ENCODE data around the gene DNAJB6.

Gene DNAJB6

GRCh38 chr7:157427811-157428553 is 91.2 kb downstream of the DNAJB6 start:
- no peak for DNase-seq (ENCODE audit: low read depth, low spot score)

- DNase-seq (ENCODE audit: low read depth, low spot score): no peak
Observed at GRCh38 chr7:157428554-157428945, 91.7 kb downstream of the DNAJB6 start.

- DNase-seq (ENCODE audit: low read depth, low spot score): no peak
Observed at GRCh38 chr7:157429001-157429679, 92.3 kb downstream of the DNAJB6 start.

GRCh38 chr7:157429680-157430224 is 92.9 kb downstream of the DNAJB6 start:
- DNase-seq (ENCODE audit: low read depth, low spot score): no peak

GRCh38 chr7:157430721-157431120 is 93.9 kb downstream of the DNAJB6 start:
- no peak for DNase-seq (ENCODE audit: low read depth, low spot score)

GRCh38 chr7:157431173-157431950 is 94.6 kb downstream of the DNAJB6 start:
- no peak for DNase-seq (ENCODE audit: low read depth, low spot score)

GRCh38 chr7:157431951-157432540 is 95.2 kb downstream of the DNAJB6 start:
- DNase-seq (ENCODE audit: low read depth, low spot score): no peak

- peak; percentile 47 for DNase-seq (ENCODE audit: low read depth, low spot score)
Observed at GRCh38 chr7:157432541-157432956, 95.7 kb downstream of the DNAJB6 start.

GRCh38 chr7:157432957-157433576 is 96.3 kb downstream of the DNAJB6 start:
- DNase-seq (ENCODE audit: low read depth, low spot score): no peak

- DNase-seq (ENCODE audit: low read depth, low spot score): no peak
Observed at GRCh38 chr7:157433628-157434027, 96.8 kb downstream of the DNAJB6 start.

- DNase-seq (ENCODE audit: low read depth, low spot score): no peak
Observed at GRCh38 chr7:157434231-157434630, 97.4 kb downstream of the DNAJB6 start.

GRCh38 chr7:157434701-157435100 is 97.9 kb downstream of the DNAJB6 start:
- DNase-seq (ENCODE audit: low read depth, low spot score): no peak

GRCh38 chr7:157436076-157436475 is 99.3 kb downstream of the DNAJB6 start:
- DNase-seq (ENCODE audit: low read depth, low spot score): no peak

- no peak for DNase-seq (ENCODE audit: low read depth, low spot score)
Observed at GRCh38 chr7:157436763-157437480, 100.1 kb downstream of the DNAJB6 start.

- DNase-seq (ENCODE audit: low read depth, low spot score): no peak
Observed at GRCh38 chr7:157437519-157438061, 100.8 kb downstream of the DNAJB6 start.

- DNase-seq (ENCODE audit: low read depth, low spot score): no peak
Observed at GRCh38 chr7:157438121-157439025, 101.6 kb downstream of the DNAJB6 start.

GRCh38 chr7:157439149-157439548 is 102.3 kb downstream of the DNAJB6 start:
- DNase-seq (ENCODE audit: low read depth, low spot score): no peak

GRCh38 chr7:157439761-157440160 is 103.0 kb downstream of the DNAJB6 start:
- DNase-seq (ENCODE audit: low read depth, low spot score): no peak

- no peak for DNase-seq (ENCODE audit: low read depth, low spot score)
Observed at GRCh38 chr7:157440346-157441022, 103.7 kb downstream of the DNAJB6 start.

Data from iPS DF 19.7 (cell line).